Colonic mucosa (tissue), 4 donors: Measurements from ENCODE around the gene INKA2. TPM values are rescaled to one million over a fixed set of nuclear protein-coding genes. Genes with fewer than 3 reads are reported as not detected.

Source experiments
- DNase-seq: peaks from one replicate; pipeline ENCODE4 v3.0.0-alpha.2; 2020
- H3K27ac ChIP-seq: fragments of 200-600 bp; one replicate; pipeline ENCODE4 v1.8.0; 2021
- H3K27me3 ChIP-seq: fragments of 200-600 bp; one replicate; pipeline ENCODE4 v1.8.0; 2021
- H3K36me3 ChIP-seq: fragments of 200-600 bp; one replicate; pipeline ENCODE4 v1.8.0; 2021
- H3K4me1 ChIP-seq: fragments of 200-600 bp; one replicate; pipeline ENCODE4 v1.8.0; 2021; ENCODE audit warnings: mild to moderate bottlenecking
- H3K4me3 ChIP-seq: fragments of 200-600 bp; one replicate; pipeline ENCODE4 v1.8.0; 2021
- H3K9ac ChIP-seq, 2 donors: one replicate each; pipeline ENCODE4 v1.7.0; 2013; ENCODE audit warnings: control low read depth in 2 of 2, low read depth in 2 of 2, low read length in 2 of 2
- H3K9me3 ChIP-seq: fragments of 200-600 bp; one replicate; pipeline ENCODE4 v1.8.0; 2021
- CTCF ChIP-seq: fragments of 200-600 bp; IDR thresholded peaks from one replicate; pipeline ENCODE4 v1.8.0; 2022; ENCODE audit warnings: antibody characterized with exemption, mild to moderate bottlenecking
- intact Hi-C: fragments of 100-400 bp; cut with DNase I; formaldehyde crosslinking; loops from one replicate; pipeline ENCODE4 v1.14.1; 2022
- total RNA-seq, 2 donors: library from RNA; stranded (reverse); fragmentation: NEBNext Ultra II Directional in 1 of 2; extraction: Animal tissue kit (Norgen Biotek cat#: 25700) in 1 of 2; gene quantifications; one replicate each; pipeline ENCODE4 v1.2.1, GENCODE V29; 2021
- donor health status: healthy.
- donor health status: DM: no; HTN: no; CAD: no.
- donor health status: DM: no; HTN: no; CAD: no.

The INKA2 gene
- total RNA-seq, 2 donors from 2014 or later, result 2.2 to 4.0 TPM

- Histone ChIP-seq H3K27me3 (no peaks in the 10 kb centered on the region), H3K27ac (no peak overlapping the region), H3K9ac (no peak overlapping the region), H3K4me1 (no peaks in the 10 kb centered on the region), H3K36me3 (no peaks in the 10 kb centered on the region), H3K9me3 (no peaks in the 10 kb centered on the region), H3K4me3 (no peak overlapping the region)
- TF ChIP-seq CTCF, result no peak
- DNase-seq, result no peak
- intact Hi-C loops, result no loop called here
Measured at GRCh38 chr1:111778066-111778465, 38.9 kb upstream of the INKA2 start.

GRCh38 chr1:111777301-111777700 is 38.1 kb upstream of the INKA2 start:
- DNase-seq, result no peak
- H3K4me1 ChIP-seq, result no peaks in the 10 kb centered on the region
- TF ChIP-seq CTCF, result no peak
- H3K4me3 ChIP-seq, result no peak overlapping the region
- intact Hi-C loops, result no loop called here
- H3K36me3 ChIP-seq, result no peaks in the 10 kb centered on the region
- no peak overlapping the region for H3K27ac ChIP-seq
- H3K27me3 ChIP-seq, result no peaks in the 10 kb centered on the region
- H3K9me3 ChIP-seq, result no peaks in the 10 kb centered on the region
- no peak overlapping the region for H3K9ac ChIP-seq

GRCh38 chr1:111776861-111777260 is 37.7 kb upstream of the INKA2 start:
- H3K4me3 ChIP-seq, result no peak overlapping the region
- H3K9me3 ChIP-seq, result no peaks in the 10 kb centered on the region
- intact Hi-C loops, result no loop called here
- TF ChIP-seq CTCF, result no peak
- H3K36me3 ChIP-seq, result no peaks in the 10 kb centered on the region
- no peak overlapping the region for H3K27ac ChIP-seq
- DNase-seq, result no peak
- no peak overlapping the region for H3K9ac ChIP-seq
- no peaks in the 10 kb centered on the region for H3K4me1 ChIP-seq
- H3K27me3 ChIP-seq, result no peaks in the 10 kb centered on the region

GRCh38 chr1:111776391-111776790 is 37.2 kb upstream of the INKA2 start:
- no peak overlapping the region for H3K27ac ChIP-seq
- H3K4me3 ChIP-seq, result no peak overlapping the region
- no peak for DNase-seq
- H3K9ac ChIP-seq, result no peak overlapping the region
- no peaks in the 10 kb centered on the region for H3K9me3 ChIP-seq
- H3K36me3 ChIP-seq, result no peaks in the 10 kb centered on the region
- no peak for TF ChIP-seq CTCF
- no peaks in the 10 kb centered on the region for H3K27me3 ChIP-seq
- no peaks in the 10 kb centered on the region for H3K4me1 ChIP-seq
- intact Hi-C loops, result no loop called here

GRCh38 chr1:111775966-111776365 is 36.8 kb upstream of the INKA2 start:
- Histone ChIP-seq H3K4me1 (no peaks in the 10 kb centered on the region), H3K9ac (no peak overlapping the region), H3K27ac (no peak overlapping the region), H3K36me3 (no peaks in the 10 kb centered on the region), H3K4me3 (no peak overlapping the region), H3K9me3 (no peaks in the 10 kb centered on the region), H3K27me3 (no peaks in the 10 kb centered on the region)
- intact Hi-C loops, result no loop called here
- no peak for DNase-seq
- TF ChIP-seq CTCF, result no peak

- TF ChIP-seq CTCF, result no peak
- Histone ChIP-seq H3K9me3 (no peaks in the 10 kb centered on the region), H3K4me3 (no peak overlapping the region), H3K4me1 (no peaks in the 10 kb centered on the region), H3K9ac (no peak overlapping the region), H3K27me3 (no peaks in the 10 kb centered on the region), H3K27ac (no peak overlapping the region), H3K36me3 (peaks cover 4% of the 10 kb centered on the region)
- no peak for DNase-seq
- intact Hi-C loops, result no loop called here
Measured at GRCh38 chr1:111770916-111771315, 31.7 kb upstream of the INKA2 start.
